SU-DHL-6 (cell line): ENCODE measurements around the gene MAK.

ENCODE experiments used
- CTCF ChIP-seq: fragments of 200-600 bp; sonication (generic); IDR thresholded peaks from one replicate; pipeline ENCODE4 v1.5.1; 2017; ENCODE audit warnings: antibody characterized with exemption, mild to moderate bottlenecking, low read length, moderate library complexity; ENCODE audit not compliant: insufficient read depth, poor library complexity, severe bottlenecking
- EZH2phosphoT487 ChIP-seq: fragments of 200-600 bp; sonication (generic), shearing (Covaris generic); conservative IDR thresholded peaks from 2 replicates; pipeline ENCODE4 v1.6.1; 2018; ENCODE audit warnings: mild to moderate bottlenecking, antibody characterized with exemption, low read length, moderate library complexity, mixed read lengths

GRCh38 chr6:10743515-10743914 is 94.8 kb downstream of the MAK start:
- TF ChIP-seq CTCF = no peak
- TF ChIP-seq EZH2phosphoT487 = no peak
